Measurements from ENCODE around the gene VAC14.

- TF ChIP-seq CTCF (IDR thresholded peaks at IDR 0.05) (peak; percentile 4), EZH2phosphoT487 (IDR thresholded peaks at IDR 0.05) (no peak)
Observed at GRCh38 chr16:70682239-70683145, 118.5 kb downstream of the VAC14 start.
